SU-DHL-6 (cell line): ENCODE measurements around the gene RPS6KA6.

Source experiments
- CTCF ChIP-seq: fragments of 200-600 bp; sonication (generic); IDR thresholded peaks from one replicate; pipeline ENCODE4 v1.5.1; 2017; ENCODE audit warnings: antibody characterized with exemption, mild to moderate bottlenecking, low read length, moderate library complexity; ENCODE audit not compliant: insufficient read depth, poor library complexity, severe bottlenecking
- EZH2phosphoT487 ChIP-seq: fragments of 200-600 bp; sonication (generic), shearing (Covaris generic); conservative IDR thresholded peaks from 2 replicates; pipeline ENCODE4 v1.6.1; 2018; ENCODE audit warnings: mild to moderate bottlenecking, antibody characterized with exemption, low read length, moderate library complexity, mixed read lengths

- no peak for TF ChIP-seq CTCF
- no peak for TF ChIP-seq EZH2phosphoT487
Observed at GRCh38 chrX:84221181-84221580, 33.2 kb upstream of the RPS6KA6 start.
